HL-60 (cell line): ENCODE measurements around the gene RAB17.

Source experiments
- CTCF ChIP-seq: IDR thresholded peaks from one replicate; pipeline ENCODE4 v1.5.1; 2011; ENCODE audit warnings: low read length, control low read depth, inconsistent platforms; ENCODE audit not compliant: insufficient read depth
- GABPA ChIP-seq: IDR thresholded peaks from 2 replicates; pipeline ENCODE4 v1.6.1; 2012; ENCODE audit warnings: low read depth
- POLR2AphosphoS5 ChIP-seq: IDR thresholded peaks from 2 replicates; pipeline ENCODE4 v1.6.1; 2012; ENCODE audit warnings: low read depth
- REST ChIP-seq: IDR thresholded peaks from 2 replicates; pipeline ENCODE4 v1.6.1; 2012; ENCODE audit warnings: low read depth; ENCODE audit not compliant: insufficient replicate concordance

- TF ChIP-seq CTCF (no peak), GABPA (no peak), POLR2AphosphoS5 (no peak), REST (no peak)
Measured at GRCh38 chr2:237524631-237525030, 65.9 kb downstream of the RAB17 start.
